GM12801 (cell line): ENCODE measurements around the gene GNAZ.

Source experiments
- CTCF ChIP-seq: IDR thresholded peaks from one replicate; pipeline ENCODE4 v1.5.1; 2011; ENCODE audit warnings: control low read depth; ENCODE audit not compliant: insufficient read length; ENCODE audit errors: extremely low read depth

The GNAZ gene

GRCh38 chr22:23097412-23098229 is 27.3 kb downstream of the GNAZ start:
- TF ChIP-seq CTCF, result no peak

GRCh38 chr22:23098230-23098705 is 27.9 kb downstream of the GNAZ start:
- no peak for TF ChIP-seq CTCF

DNA sequence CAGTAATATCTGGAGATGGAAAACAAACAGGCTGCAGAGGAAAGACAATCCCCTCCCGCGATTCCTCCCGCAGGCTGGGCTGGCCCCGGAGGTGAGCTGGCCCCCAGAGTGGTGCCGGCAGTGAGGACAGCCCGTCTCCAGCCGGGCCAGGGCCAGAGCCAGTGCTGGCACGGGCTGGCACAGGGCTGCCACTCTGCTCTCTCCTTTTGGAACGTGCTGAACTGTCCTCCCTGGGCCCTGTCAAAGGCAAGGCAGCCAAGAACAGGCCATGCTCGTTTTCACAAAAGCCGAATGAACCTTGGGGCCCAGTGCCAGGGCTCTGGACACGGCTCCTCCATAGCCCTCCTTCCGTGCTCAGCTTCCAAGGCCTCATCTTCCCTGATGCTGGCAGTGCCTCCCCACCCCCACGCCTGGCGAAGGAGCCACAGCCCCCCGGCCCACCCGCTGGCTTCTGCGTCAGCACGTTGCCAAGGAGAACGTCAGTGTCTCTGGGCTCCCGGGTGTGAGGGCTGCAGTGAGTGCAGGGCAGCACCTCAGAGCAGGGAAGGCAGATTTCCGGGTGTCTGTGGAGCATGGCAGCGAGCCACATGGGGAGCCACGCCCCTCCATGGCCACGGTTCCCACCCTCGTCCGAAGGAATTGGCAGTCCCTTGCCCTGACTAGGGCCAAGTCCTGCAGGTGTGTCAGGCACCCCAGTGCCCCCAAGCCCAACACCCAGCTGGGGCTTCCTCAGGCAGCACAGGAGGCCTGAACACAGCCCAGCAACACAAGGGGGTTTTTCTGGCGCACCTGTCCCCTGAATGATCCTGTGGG is 28.6 kb downstream of the GNAZ start:
- TF ChIP-seq CTCF, result no peak

GRCh38 chr22:23099531-23099804 is 29.1 kb downstream of the GNAZ start:
- no peak for TF ChIP-seq CTCF

DNA sequence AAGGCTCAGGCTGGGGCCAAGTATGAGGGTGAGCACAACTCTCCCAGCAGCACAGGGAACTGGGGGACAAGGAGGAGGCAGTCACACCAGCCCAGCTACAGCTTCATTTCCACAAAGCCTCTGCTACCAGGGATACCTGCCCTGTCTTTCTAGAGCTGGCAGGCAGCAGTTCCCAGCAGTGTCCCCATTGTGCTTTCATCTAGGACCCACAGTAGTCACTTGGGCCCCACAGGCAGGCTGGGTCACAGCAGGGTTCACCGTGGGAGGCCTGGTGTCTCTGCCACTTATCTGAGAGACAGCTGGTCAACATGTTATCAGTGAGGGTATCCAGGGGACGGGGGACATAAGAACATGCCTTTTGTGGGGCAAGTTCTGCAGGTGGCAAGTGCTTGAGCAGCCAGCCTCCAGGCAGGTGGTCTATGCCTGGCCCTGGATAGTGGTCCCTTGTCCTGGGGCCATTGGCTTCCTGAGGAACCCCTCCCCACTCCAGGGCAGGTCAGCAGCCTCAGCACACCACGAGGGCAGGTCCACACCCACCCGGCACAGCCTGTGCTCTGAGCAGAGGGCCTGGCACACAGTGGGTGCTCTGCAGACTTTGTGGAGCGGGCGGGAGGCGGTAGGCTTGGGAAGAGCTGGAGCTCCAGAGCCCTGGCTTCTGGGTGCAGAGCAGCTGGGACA is 29.9 kb downstream of the GNAZ start:
- no peak for TF ChIP-seq CTCF

GRCh38 chr22:23101524-23101923 is 31.2 kb downstream of the GNAZ start:
- no peak for TF ChIP-seq CTCF

GRCh38 chr22:23102002-23102655 is 31.8 kb downstream of the GNAZ start:
- TF ChIP-seq CTCF, result no peak
